Heart left ventricle (tissue), 16 donors: Measurements from ENCODE around the gene EXTL1. TPM values are rescaled to one million over a fixed set of nuclear protein-coding genes. Genes with fewer than 3 reads are reported as not detected.

Experiments used
- ATAC-seq, 4 donors: fragments of 200-7000 bp; cut with Tn5 transposase; one replicate each; pipeline ENCODE4 v1.9.1; 2020 to 2022; ENCODE audit warnings: moderate library complexity in 4 of 4, mild to moderate bottlenecking in 3 of 4, moderate number of reproducible peaks in 1 of 4
- DNase-seq, 5 donors: peaks; one replicate each; pipeline ENCODE4 v3.0.0-alpha.2; 2020
- H3K27ac ChIP-seq, 12 donors: fragments of 200-600 bp; sonication (generic) in 4 of 12; one replicate each; pipeline versions ENCODE4 v1.5.0 to v1.8.0; 2016 to 2022; ENCODE audit warnings: mild to moderate bottlenecking in 2 of 12
- H3K27me3 ChIP-seq, 9 donors: fragments of 200-600 bp; sonication (generic) in 2 of 9; one replicate each; pipeline versions ENCODE4 v1.5.1 to v1.8.0; 2016 to 2022; ENCODE audit warnings: mild to moderate bottlenecking in 3 of 9
- H3K36me3 ChIP-seq, 9 donors: fragments of 200-600 bp; sonication (generic) in 2 of 9; one replicate each; pipeline versions ENCODE4 v1.5.0 to v1.8.0; 2018 to 2022; ENCODE audit warnings: mild to moderate bottlenecking in 2 of 9
- H3K4me1 ChIP-seq, 12 donors: fragments of 200-600 bp; sonication (generic) in 4 of 12; one replicate each; pipeline versions ENCODE4 v1.5.0 to v1.8.0; 2016 to 2022; ENCODE audit warnings: mild to moderate bottlenecking in 3 of 12
- H3K4me3 ChIP-seq, 12 donors: fragments of 200-600 bp; sonication (generic) in 4 of 12; one replicate each; pipeline versions ENCODE4 v1.5.0 to v1.8.0; 2017 to 2022; ENCODE audit warnings: mild to moderate bottlenecking in 9 of 12, moderate library complexity in 4 of 12
- H3K9me3 ChIP-seq, 12 donors: fragments of 200-600 bp; sonication (generic) in 4 of 12; one replicate each; pipeline versions ENCODE4 v1.5.0 to v1.8.0; 2016 to 2022; ENCODE audit warnings: mild to moderate bottlenecking in 1 of 12
- CTCF ChIP-seq, 12 donors: fragments of 200-600 bp; sonication (generic) in 4 of 12; IDR thresholded peaks; one replicate each; pipeline versions ENCODE4 v1.5.0 to v1.8.0; 2018 to 2022; ENCODE audit warnings: antibody characterized with exemption in 12 of 12, mild to moderate bottlenecking in 5 of 12
- POLR2A ChIP-seq, 2 donors: fragments of 450-650 bp; IDR thresholded peaks; one replicate each; pipeline ENCODE4 v1.6.1; 2017; ENCODE audit warnings: antibody characterized with exemption in 2 of 2, mild to moderate bottlenecking in 2 of 2, moderate library complexity in 2 of 2
- WGBS, 4 donors: extraction: QIAGEN DNeasy Blood & Tissue Kit in 2 of 4; methylation state at CpG; one replicate each; pipeline versions ENCODE4 v1.1.5 to v1.1.7; 2013 to 2018; 5-methylcytosine and 5-hydroxymethylcytosine counted together
- intact Hi-C, 10 donors: fragments of 100-400 bp; cut with DNase I; formaldehyde crosslinking; loops; one replicate each; pipeline versions ENCODE4 v1.11.1 to v1.14.2; 2022
- polyA plus RNA-seq, 2 donors: library from polyadenylated mRNA; stranded (reverse); fragments of 200-250 nt; gene quantifications; one replicate each; pipeline ENCODE4 v1.2.3, GENCODE V29; 2013
- total RNA-seq, 9 donors: library from RNA; depleted of rRNA in 2 of 9; stranded (reverse); fragments of >200 nt in 2 of 9; fragmentation: NEBNext Ultra II Directional in 3 of 9; extraction: Animal tissue kit (Norgen Biotek cat#: 25700) in 3 of 9; gene quantifications; one replicate each; pipeline versions ENCODE4 v1.1.0 to v1.2.4, GENCODE V29; 2016 to 2023
- donor health status: ischemic (EF 13 %, LVEDD 7.1; RV severe dilation, severe dysfunction).
- donor health status: healthy with polysubstance abuse.
- donor health status: DM: no; HTN: yes; CAD: no.
- donor health status: DM: no; HTN: no; CAD: no.
- donor health status: ischemic (EF 25% LVEDD 6.9; RV normal size, moderate dysfunction).
- donor health status: ischemic (EF 25% LVEDD 5.7; RV mildly dilated, moderate dysfunction).
- donor health status: healthy.
- donor health status: DM: yes; HTN: yes; CAD: no.
- donor health status: ischemic (EF 35%, LVEDD 5.7; RV mildly dilated, moderate dysfunction).
- donor health status: nonischemic (EF 11% LVEDD 7.7; RV severe dilation, severe dysfunction).
- donor health status: DM: yes; HTN: yes; CAD: no.
- donor health status: PGD.
- donor health status: ischemic (EF 29% LVEDD 5.4; RV normal size, mild dysfunction).
- donor health status: nonischemic (EF 23%, LVEDD 6.1; RV moderate dilation, normal function).

Gene EXTL1
- total and polyA plus RNA-seq, 11 donors: 1.2 to 17.5 (median 4.1) TPM

GRCh38 chr1:26084844-26085243 is 63.3 kb downstream of the EXTL1 start:
- no peak for TF ChIP-seq CTCF (IDR thresholded peaks at IDR 0.05)
- TF ChIP-seq POLR2A (IDR thresholded peaks at IDR 0.05): no peak
- DNase-seq: no peak
- Histone ChIP-seq H3K4me1 (peaks cover 0 to 25% (median 0%) of the 10 kb centered on the region in 12 donors), H3K27me3 (peaks cover 0 to 4% (median 0%) of the 10 kb centered on the region in 9 donors), H3K4me3 (no peak overlapping the region), H3K36me3 (no peaks in the 10 kb centered on the region), H3K27ac (peak overlapping the region in 6 of 12 donors; percentile 71 to 93 (median 88)), H3K9me3 (no peaks in the 10 kb centered on the region)
- no peak for ATAC-seq
- intact Hi-C loops: loop anchor here in 1 of 10 donors (1.0 to 5.0 kb wide), 2 partner anchors 9 to 48 kb away; no protein-coding TSS in a partner anchor
- WGBS, 4 donors: 78 to 87% (median 80%) methylated on average over 2 of the region's 2 CpGs

Other genes with a start within 250 kb of the EXTL1 start
- 10 to 100 TPM; 39.8 to 92.3 (median 48.5) TPM for gene SELENON, start 221.6 kb upstream of the EXTL1 start, total RNA-seq
- 10 to 100 TPM; 28.9 to 53.2 TPM for gene SELENON, start 221.6 kb upstream of the EXTL1 start, polyA plus RNA-seq
- gene MTFR1L, start 201.8 kb upstream of the EXTL1 start, total RNA-seq: 100 to 1,000 TPM; 123 to 319 (median 214) TPM
- 100 to 1,000 TPM; 135 to 146 TPM for gene MTFR1L, start 201.8 kb upstream of the EXTL1 start, polyA plus RNA-seq
- gene AUNIP, start 162.3 kb upstream of the EXTL1 start, total RNA-seq: 1 to 10 TPM in 1 of 9 donors, under 1 TPM in 2, not detected in 6; 0.25 to 1.5 (median 0.27) TPM
- gene AUNIP, start 162.3 kb upstream of the EXTL1 start, polyA plus RNA-seq: under 1 TPM in 1 of 2 donors, not detected in 1; 0.19 TPM
- 1 to 10 TPM; 1.1 to 5.7 (median 2.1) TPM for gene PAQR7, start 146.1 kb upstream of the EXTL1 start, total RNA-seq
- gene PAQR7, start 146.1 kb upstream of the EXTL1 start, polyA plus RNA-seq: 1 to 10 TPM; 1.3 to 1.7 TPM
- 10 to 100 TPM; 21.1 to 95.2 (median 46.4) TPM for gene STMN1, start 115.4 kb upstream of the EXTL1 start, total RNA-seq
- gene STMN1, start 115.4 kb upstream of the EXTL1 start, polyA plus RNA-seq: 10 to 100 TPM; 38.3 to 63.2 TPM
- 10 to 100 TPM in 4 of 9 donors, 1 to 10 TPM in 5; 5.8 to 18.6 (median 9.7) TPM for gene PAFAH2, start 23.7 kb upstream of the EXTL1 start, total RNA-seq
- 1 to 10 TPM; 5.9 to 7.6 TPM for gene PAFAH2, start 23.7 kb upstream of the EXTL1 start, polyA plus RNA-seq
- gene SLC30A2, start 24.3 kb downstream of the EXTL1 start, total RNA-seq: 10 to 100 TPM in 4 of 9 donors, 1 to 10 TPM in 5; 2.9 to 18.0 (median 6.5) TPM
- gene SLC30A2, start 24.3 kb downstream of the EXTL1 start, polyA plus RNA-seq: 1 to 10 TPM; 3.4 to 3.7 TPM
- 100 to 1,000 TPM; 136 to 598 (median 196) TPM for gene TRIM63, start 45.9 kb downstream of the EXTL1 start, total RNA-seq
- gene TRIM63, start 45.9 kb downstream of the EXTL1 start, polyA plus RNA-seq: 100 to 1,000 TPM; 277 to 444 TPM
- gene PDIK1L, start 90.0 kb downstream of the EXTL1 start, total RNA-seq: 1 to 10 TPM; 3.9 to 9.3 (median 6.0) TPM
- gene PDIK1L, start 90.0 kb downstream of the EXTL1 start, polyA plus RNA-seq: 1 to 10 TPM; 2.1 to 2.7 TPM
- gene FAM110D, start 137.3 kb downstream of the EXTL1 start, total RNA-seq: 1 to 10 TPM; 2.5 to 6.5 (median 3.2) TPM
- 1 to 10 TPM; 2.2 to 3.7 TPM for gene FAM110D, start 137.3 kb downstream of the EXTL1 start, polyA plus RNA-seq
- gene C1orf232, start 147.2 kb downstream of the EXTL1 start, total RNA-seq: not detected
- not detected for gene C1orf232, start 147.2 kb downstream of the EXTL1 start, polyA plus RNA-seq
- gene ZNF593, start 148.1 kb downstream of the EXTL1 start, total RNA-seq: 10 to 100 TPM; 13.7 to 36.8 (median 21.0) TPM
- gene ZNF593, start 148.1 kb downstream of the EXTL1 start, polyA plus RNA-seq: 100 to 1,000 TPM in 1 of 2 donors, 10 to 100 TPM in 1; 43.1 to 147 TPM
- gene ZNF593OS, start 150.1 kb downstream of the EXTL1 start, total RNA-seq: not detected
- gene ZNF593OS, start 150.1 kb downstream of the EXTL1 start, polyA plus RNA-seq: not detected
- 1 to 10 TPM in 7 of 9 donors, under 1 TPM in 1, not detected in 1; 0.60 to 3.4 (median 1.4) TPM for gene CNKSR1, start 155.7 kb downstream of the EXTL1 start, total RNA-seq
- 1 to 10 TPM in 1 of 2 donors, under 1 TPM in 1; 0.80 to 1.6 TPM for gene CNKSR1, start 155.7 kb downstream of the EXTL1 start, polyA plus RNA-seq
- gene CATSPER4, start 168.8 kb downstream of the EXTL1 start, total RNA-seq: not detected
- not detected for gene CATSPER4, start 168.8 kb downstream of the EXTL1 start, polyA plus RNA-seq
- 100 to 1,000 TPM in 2 of 9 donors, 10 to 100 TPM in 7; 28.6 to 180 (median 48.7) TPM for gene CEP85, start 212.4 kb downstream of the EXTL1 start, total RNA-seq
- gene CEP85, start 212.4 kb downstream of the EXTL1 start, polyA plus RNA-seq: 10 to 100 TPM; 13.4 to 22.7 TPM